HEK293T (cell line): ENCODE data around the gene RNF111.

Experiments used
- ARNT ChIP-seq: fragments of 450-650 bp; IDR thresholded peaks from 2 replicates; pipeline ENCODE4 v1.6.1; 2017; ENCODE audit warnings: mild to moderate bottlenecking
- BHLHE40 ChIP-seq: fragments of 450-650 bp; IDR thresholded peaks from 2 replicates; pipeline ENCODE4 v1.6.1; 2016; ENCODE audit warnings: mild to moderate bottlenecking, moderate library complexity, borderline replicate concordance
- ELF4 ChIP-seq: fragments of 450-650 bp; IDR thresholded peaks from 2 replicates; pipeline ENCODE4 v1.6.1; 2017; ENCODE audit warnings: antibody characterized with exemption
- FOXA1 ChIP-seq: fragments of 450-650 bp; IDR thresholded peaks from 2 replicates; pipeline ENCODE4 v1.6.1; 2016; ENCODE audit warnings: mild to moderate bottlenecking
- FOXK2 ChIP-seq: fragments of 450-650 bp; IDR thresholded peaks from 2 replicates; pipeline ENCODE4 v1.6.1; 2016; ENCODE audit warnings: mild to moderate bottlenecking
- HDGF ChIP-seq: fragments of 450-650 bp; IDR thresholded peaks from 2 replicates; pipeline ENCODE4 v1.6.1; 2017; ENCODE audit warnings: antibody characterized with exemption, borderline replicate concordance
- SP1 ChIP-seq: fragments of 450-650 bp; IDR thresholded peaks from 2 replicates; pipeline ENCODE4 v1.6.1; 2017
- SUZ12 ChIP-seq: fragments of 450-650 bp; IDR thresholded peaks from 2 replicates; pipeline ENCODE4 v1.6.1; 2016; ENCODE audit warnings: mild to moderate bottlenecking
- TARDBP ChIP-seq: fragments of 450-650 bp; IDR thresholded peaks from 2 replicates; pipeline ENCODE4 v1.6.1; 2016
- ZNF384 ChIP-seq: fragments of 450-650 bp; IDR thresholded peaks from 2 replicates; pipeline ENCODE4 v1.6.1; 2016
- TF ChIP-seq, protein P1 (sequence below): fragments of 450-650 bp; IDR thresholded peaks from 2 replicates; pipeline ENCODE4 v1.6.1; 2016

DNA sequence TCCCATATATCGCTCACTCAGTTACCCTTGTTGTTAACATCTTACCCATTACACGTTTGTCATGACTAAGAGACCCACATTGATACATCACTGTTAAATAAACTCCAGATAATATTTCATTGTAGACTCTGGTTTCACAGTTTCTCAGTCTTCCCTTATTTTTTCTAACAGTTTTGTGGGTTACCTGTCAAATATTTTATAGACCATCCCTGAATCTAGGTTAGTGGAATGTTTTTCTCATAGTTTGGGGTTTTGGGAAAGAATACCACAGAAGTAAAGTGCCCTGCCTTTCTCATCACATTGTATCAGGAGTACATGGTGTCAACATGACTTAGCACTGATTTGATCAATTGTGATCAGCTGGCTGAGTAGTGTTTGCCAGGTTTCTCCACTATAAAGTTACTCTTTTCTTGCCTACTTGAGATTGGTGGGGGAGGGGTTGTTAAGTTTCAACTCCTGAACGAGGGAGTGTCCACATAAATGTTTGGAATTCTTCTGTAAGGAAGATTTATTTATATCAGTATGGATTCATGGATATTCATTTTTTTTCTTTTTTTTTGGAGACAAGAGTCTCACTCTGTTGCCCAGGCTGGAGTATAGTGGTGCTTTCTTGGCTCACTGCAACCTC is 25.9 kb downstream of the RNF111 start:
- TF ChIP-seq FOXK2 (no peak), SUZ12 (no peak), HDGF (no peak), BHLHE40 (no peak), TARDBP (no peak), ELF4 (no peak), SP1 (no peak), FOXA1 (no peak), ARNT (no peak), ZNF384 (no peak)
- TF ChIP-seq, protein P1, sequence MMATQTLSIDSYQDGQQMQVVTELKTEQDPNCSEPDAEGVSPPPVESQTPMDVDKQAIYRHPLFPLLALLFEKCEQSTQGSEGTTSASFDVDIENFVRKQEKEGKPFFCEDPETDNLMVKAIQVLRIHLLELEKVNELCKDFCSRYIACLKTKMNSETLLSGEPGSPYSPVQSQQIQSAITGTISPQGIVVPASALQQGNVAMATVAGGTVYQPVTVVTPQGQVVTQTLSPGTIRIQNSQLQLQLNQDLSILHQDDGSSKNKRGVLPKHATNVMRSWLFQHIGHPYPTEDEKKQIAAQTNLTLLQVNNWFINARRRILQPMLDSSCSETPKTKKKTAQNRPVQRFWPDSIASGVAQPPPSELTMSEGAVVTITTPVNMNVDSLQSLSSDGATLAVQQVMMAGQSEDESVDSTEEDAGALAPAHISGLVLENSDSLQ: no peak
